HEK293T (cell line): Measurements from ENCODE around the gene USF2.
"Not testable (repeated sequence)": the region's sequence is repeated elsewhere in the genome, so short reads cannot be mapped to it uniquely, and the experiment has no call there.

Experiments used
- CTCF ChIA-PET: fragments of 350-600 bp; formaldehyde crosslinking; extraction: SDS; loops from one replicate; lab custom pipeline; 2021; ENCODE audit warnings: antibody characterized with exemption, inconsistent platforms; lab: Yijun Ruan, JAX
- POLR2A ChIA-PET: fragments of 350-600 bp; formaldehyde crosslinking; extraction: SDS; loops from one replicate; lab custom pipeline; 2020; ENCODE audit warnings: antibody characterized with exemption, inconsistent platforms; lab: Yijun Ruan, JAX
- DNase-seq: peaks from one replicate; pipeline ENCODE4 v3.0.0; 2012; ENCODE audit warnings: mixed read lengths; ENCODE audit errors: extremely low spot score
- ARNT ChIP-seq: fragments of 450-650 bp; IDR thresholded peaks from 2 replicates; pipeline ENCODE4 v1.6.1; 2017; ENCODE audit warnings: mild to moderate bottlenecking
- BHLHE40 ChIP-seq: fragments of 450-650 bp; IDR thresholded peaks from 2 replicates; pipeline ENCODE4 v1.6.1; 2016; ENCODE audit warnings: mild to moderate bottlenecking, moderate library complexity, borderline replicate concordance
- CTBP1 ChIP-seq: fragments of 450-650 bp; IDR thresholded peaks from 2 replicates; pipeline ENCODE4 v1.6.1; 2016; ENCODE audit warnings: borderline replicate concordance
- ELF4 ChIP-seq: fragments of 450-650 bp; IDR thresholded peaks from 2 replicates; pipeline ENCODE4 v1.6.1; 2017; ENCODE audit warnings: antibody characterized with exemption
- FOXA1 ChIP-seq: fragments of 450-650 bp; IDR thresholded peaks from 2 replicates; pipeline ENCODE4 v1.6.1; 2016; ENCODE audit warnings: mild to moderate bottlenecking
- FOXK2 ChIP-seq: fragments of 450-650 bp; IDR thresholded peaks from 2 replicates; pipeline ENCODE4 v1.6.1; 2016; ENCODE audit warnings: mild to moderate bottlenecking
- FOXM1 ChIP-seq: fragments of 450-650 bp; IDR thresholded peaks from 2 replicates; pipeline ENCODE4 v1.6.1; 2017; ENCODE audit warnings: mild to moderate bottlenecking, borderline replicate concordance
- HDGF ChIP-seq: fragments of 450-650 bp; IDR thresholded peaks from 2 replicates; pipeline ENCODE4 v1.6.1; 2017; ENCODE audit warnings: antibody characterized with exemption, borderline replicate concordance
- L3MBTL2 ChIP-seq: fragments of 450-650 bp; conservative IDR thresholded peaks from 2 replicates; pipeline ENCODE4 v1.6.1; 2016; ENCODE audit warnings: mild to moderate bottlenecking
- LEF1 ChIP-seq: fragments of 450-650 bp; IDR thresholded peaks from 2 replicates; pipeline ENCODE4 v1.6.1; 2017; ENCODE audit warnings: mild to moderate bottlenecking, borderline replicate concordance
- NFRKB ChIP-seq: fragments of 450-650 bp; IDR thresholded peaks from 2 replicates; pipeline ENCODE4 v1.6.1; 2016; ENCODE audit warnings: mild to moderate bottlenecking, moderate library complexity
- SP1 ChIP-seq: fragments of 450-650 bp; IDR thresholded peaks from 2 replicates; pipeline ENCODE4 v1.6.1; 2017
- SUZ12 ChIP-seq: fragments of 450-650 bp; IDR thresholded peaks from 2 replicates; pipeline ENCODE4 v1.6.1; 2016; ENCODE audit warnings: mild to moderate bottlenecking
- TARDBP ChIP-seq: fragments of 450-650 bp; IDR thresholded peaks from 2 replicates; pipeline ENCODE4 v1.6.1; 2016
- ZNF384 ChIP-seq: fragments of 450-650 bp; IDR thresholded peaks from 2 replicates; pipeline ENCODE4 v1.6.1; 2016
- TF ChIP-seq, protein P1 (sequence below): fragments of 450-650 bp; IDR thresholded peaks from 2 replicates; pipeline ENCODE4 v1.6.1; 2016

Gene USF2, protein sequence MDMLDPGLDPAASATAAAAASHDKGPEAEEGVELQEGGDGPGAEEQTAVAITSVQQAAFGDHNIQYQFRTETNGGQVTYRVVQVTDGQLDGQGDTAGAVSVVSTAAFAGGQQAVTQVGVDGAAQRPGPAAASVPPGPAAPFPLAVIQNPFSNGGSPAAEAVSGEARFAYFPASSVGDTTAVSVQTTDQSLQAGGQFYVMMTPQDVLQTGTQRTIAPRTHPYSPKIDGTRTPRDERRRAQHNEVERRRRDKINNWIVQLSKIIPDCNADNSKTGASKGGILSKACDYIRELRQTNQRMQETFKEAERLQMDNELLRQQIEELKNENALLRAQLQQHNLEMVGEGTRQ

DNA sequence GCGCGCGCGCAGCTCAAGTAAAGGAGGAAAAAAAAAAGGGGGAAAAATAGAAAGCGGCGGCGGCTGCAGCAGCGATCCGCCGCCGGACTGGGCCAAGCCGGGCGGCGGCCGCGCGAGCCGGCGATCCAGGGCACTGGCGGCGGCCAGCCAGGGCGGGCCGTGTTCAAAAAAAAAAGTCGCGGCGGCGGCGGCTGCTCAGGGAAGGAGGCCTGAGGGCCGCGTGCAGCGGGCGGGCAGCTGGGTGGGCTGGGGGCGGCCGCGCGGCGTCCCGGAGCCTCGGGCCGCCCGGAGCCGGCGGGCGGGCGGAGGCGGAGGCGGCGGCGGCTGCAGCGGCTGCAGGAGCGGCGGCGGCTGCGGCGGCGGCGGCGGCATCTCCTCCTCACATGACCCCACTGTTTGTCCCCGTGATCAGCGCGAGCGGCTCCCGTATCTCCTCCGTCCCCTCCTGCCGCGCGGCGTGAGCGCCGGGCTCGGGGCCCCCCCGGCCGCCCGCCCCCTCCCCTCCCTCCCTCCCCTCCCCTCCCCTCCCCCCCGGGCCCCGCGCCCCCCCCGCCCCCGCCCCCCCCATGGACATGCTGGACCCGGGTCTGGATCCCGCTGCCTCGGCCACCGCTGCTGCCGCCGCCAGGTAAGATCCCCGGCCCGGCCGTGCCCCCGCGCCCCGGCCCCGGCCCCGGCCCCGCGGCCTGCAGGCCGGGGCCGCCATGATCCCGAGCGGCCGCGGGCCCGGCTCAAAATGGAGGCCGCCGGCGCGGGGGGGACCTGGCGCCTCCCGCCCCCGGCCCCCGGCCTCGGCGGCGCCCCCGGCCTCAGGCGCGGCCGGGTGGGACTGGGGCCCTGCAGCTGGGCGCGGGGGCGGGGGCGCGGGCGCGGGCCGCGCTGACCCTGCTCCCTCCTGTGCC is at the start of gene USF2:
Gene USF2, plus strand, starts transcription at position 427 of the 902 bp plus-strand sequence. Its CDS starts 140 bp downstream, at position 567.
- DNase-seq, result peak; percentile 79
- peak; percentile 80; the same call in 1 of the 2 replicates for TF ChIP-seq FOXM1
- no peak for TF ChIP-seq CTBP1
- ChIA-PET CTCF (no interaction called here), POLR2A (interaction anchor here (1.5 kb wide), 1 partner anchor 127 kb away, joined by 4 read pairs; no protein-coding TSS in a partner anchor)

DNA sequence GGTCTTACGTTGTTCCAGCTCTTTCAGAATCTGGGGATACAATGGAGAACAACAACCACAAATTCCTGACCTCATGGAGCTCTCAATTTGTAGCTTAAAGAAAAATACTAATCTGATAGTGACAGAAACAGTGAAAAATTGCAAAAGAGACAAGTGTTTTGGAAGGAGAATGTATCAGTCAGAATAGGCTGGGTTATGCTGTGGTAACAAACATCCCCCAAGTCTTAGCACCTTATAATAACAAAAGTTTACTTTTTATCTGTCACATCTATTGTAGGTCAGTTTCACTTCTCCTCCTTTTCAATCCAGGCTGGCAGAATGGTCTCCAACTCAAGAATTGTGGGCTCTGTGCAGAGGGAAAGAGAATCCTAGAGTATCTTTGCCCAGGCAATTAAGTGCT is 49.8 kb upstream of the USF2 start:
- no peak for DNase-seq
- TF ChIP-seq SUZ12 (no peak), CTBP1 (no peak), SP1 (no peak), FOXM1 (no peak), ZNF384 (no peak), NFRKB (no peak), FOXA1 (no peak), FOXK2 (no peak), TARDBP (no peak), ELF4 (no peak), HDGF (no peak), BHLHE40 (no peak), L3MBTL2 (no peak), ARNT (no peak), LEF1 (no peak)
- TF ChIP-seq, protein P1, sequence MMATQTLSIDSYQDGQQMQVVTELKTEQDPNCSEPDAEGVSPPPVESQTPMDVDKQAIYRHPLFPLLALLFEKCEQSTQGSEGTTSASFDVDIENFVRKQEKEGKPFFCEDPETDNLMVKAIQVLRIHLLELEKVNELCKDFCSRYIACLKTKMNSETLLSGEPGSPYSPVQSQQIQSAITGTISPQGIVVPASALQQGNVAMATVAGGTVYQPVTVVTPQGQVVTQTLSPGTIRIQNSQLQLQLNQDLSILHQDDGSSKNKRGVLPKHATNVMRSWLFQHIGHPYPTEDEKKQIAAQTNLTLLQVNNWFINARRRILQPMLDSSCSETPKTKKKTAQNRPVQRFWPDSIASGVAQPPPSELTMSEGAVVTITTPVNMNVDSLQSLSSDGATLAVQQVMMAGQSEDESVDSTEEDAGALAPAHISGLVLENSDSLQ, result no peak
- POLR2A ChIA-PET, result no interaction called here
- CTCF ChIA-PET, result interaction anchor here (0.7 kb wide), 1 partner anchor 77 kb away, joined by 3 read pairs; no protein-coding TSS in a partner anchor

DNA sequence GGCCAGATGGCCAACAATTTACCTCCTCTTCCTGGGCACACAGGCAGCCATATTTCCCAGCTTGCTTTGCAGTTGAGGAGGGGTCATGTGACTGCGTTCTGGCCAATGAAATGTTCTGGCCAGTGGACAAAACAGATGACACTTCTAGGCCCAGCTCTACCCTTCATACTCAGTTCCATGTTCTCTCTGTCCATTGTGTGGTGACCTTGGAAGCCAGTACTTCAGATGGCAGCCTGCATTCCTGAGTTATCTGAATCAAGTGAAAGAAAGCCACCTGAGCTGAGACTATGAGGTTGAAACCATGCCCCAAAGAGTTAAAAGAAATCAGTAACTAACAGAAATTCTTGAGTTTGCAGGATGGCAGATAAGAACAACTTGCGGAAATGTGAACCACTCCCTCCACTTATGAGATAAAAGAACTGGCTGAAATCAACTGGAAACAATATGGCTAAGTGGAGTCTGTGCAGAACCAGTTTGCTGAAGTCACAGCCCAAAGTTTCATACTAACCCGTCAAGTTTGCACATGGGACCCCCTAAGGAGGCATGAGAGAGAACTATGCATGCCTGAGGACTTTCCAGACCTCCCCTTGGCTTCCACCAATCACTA is 48.3 kb upstream of the USF2 start:
- DNase-seq, result no peak
- CTCF ChIA-PET, result no interaction called here
- TF ChIP-seq FOXM1, result no peak
- no peak for TF ChIP-seq LEF1
- no peak for TF ChIP-seq TARDBP
- TF ChIP-seq BHLHE40, result no peak
- TF ChIP-seq CTBP1, result no peak
- TF ChIP-seq ARNT, result no peak
- TF ChIP-seq FOXA1, result no peak
- TF ChIP-seq ELF4, result no peak
- TF ChIP-seq SUZ12, result no peak
- TF ChIP-seq, protein P1, result no peak
- no peak for TF ChIP-seq HDGF
- TF ChIP-seq L3MBTL2, result no peak
- TF ChIP-seq SP1, result no peak
- no peak for TF ChIP-seq ZNF384
- TF ChIP-seq NFRKB, result no peak
- no peak for TF ChIP-seq FOXK2
- POLR2A ChIA-PET, result no interaction called here

DNA sequence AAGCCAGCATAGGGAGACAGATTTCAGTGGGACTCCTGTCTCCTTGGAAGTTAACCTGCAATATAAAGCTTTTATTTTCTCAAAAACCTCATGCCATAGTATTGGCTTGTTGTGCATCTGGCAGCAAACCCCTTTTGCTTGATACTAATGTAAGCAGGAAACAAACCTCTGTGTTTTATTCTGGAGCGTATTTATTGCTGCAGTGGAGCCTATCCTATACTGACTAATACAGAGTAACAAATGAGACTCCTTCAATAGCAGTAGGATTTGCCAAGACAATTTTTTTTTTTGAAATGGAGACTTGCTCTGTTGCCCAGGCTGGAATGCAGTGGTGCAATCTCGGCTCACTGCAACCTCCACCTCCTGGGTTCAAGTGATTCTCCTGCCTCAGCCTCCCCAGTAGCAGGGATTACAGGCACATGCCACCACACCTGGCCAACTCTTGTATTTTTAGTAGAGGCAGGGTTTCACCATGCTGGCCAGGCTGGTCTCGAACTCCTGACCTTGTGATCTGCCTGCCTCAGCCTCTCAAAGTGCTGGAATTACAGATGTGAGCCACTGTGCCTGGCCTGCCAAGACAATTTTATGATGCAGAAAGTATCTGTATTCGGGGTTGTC is 47.7 kb upstream of the USF2 start:
- CTCF ChIA-PET, POLR2A ChIA-PET: not testable (repeated sequence)

DNA sequence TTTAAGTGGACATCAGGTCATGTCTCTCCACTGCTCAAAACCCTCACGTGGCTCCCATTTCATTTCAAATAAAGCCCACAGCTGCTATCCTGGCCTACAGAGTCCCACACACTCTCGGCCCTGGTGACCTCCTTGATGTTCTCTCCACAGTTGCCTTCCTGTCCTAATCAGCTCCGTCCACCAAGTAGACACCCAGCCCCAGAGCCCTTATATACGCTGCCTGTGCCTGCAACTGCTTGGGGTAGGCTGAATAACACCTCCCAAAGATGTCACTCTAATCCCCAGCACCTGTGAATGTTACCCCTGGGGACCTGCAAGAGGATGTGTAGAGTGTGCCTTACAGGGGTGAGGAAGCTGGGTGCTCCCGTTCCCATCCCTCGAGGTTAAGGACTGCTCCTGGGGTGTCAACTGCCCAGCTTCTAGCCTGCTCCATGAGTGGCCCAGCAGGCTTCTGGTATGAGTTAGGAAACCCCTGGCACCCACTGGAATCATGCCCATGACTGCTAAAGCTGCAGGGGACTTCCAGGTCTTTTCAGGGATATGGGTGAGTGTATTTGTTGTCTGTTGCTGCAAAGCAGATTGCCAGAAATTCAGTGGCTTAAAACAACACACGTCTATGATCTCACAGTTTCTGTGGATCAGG is 46.3 kb upstream of the USF2 start:
- CTCF ChIA-PET, result no interaction called here
- POLR2A ChIA-PET, result no interaction called here
- no peak for TF ChIP-seq SP1
- DNase-seq, result no peak

More for the DNA sequence above, 47.7 kb upstream of the USF2 start:
- not testable (repeated sequence) for DNase-seq

DNA sequence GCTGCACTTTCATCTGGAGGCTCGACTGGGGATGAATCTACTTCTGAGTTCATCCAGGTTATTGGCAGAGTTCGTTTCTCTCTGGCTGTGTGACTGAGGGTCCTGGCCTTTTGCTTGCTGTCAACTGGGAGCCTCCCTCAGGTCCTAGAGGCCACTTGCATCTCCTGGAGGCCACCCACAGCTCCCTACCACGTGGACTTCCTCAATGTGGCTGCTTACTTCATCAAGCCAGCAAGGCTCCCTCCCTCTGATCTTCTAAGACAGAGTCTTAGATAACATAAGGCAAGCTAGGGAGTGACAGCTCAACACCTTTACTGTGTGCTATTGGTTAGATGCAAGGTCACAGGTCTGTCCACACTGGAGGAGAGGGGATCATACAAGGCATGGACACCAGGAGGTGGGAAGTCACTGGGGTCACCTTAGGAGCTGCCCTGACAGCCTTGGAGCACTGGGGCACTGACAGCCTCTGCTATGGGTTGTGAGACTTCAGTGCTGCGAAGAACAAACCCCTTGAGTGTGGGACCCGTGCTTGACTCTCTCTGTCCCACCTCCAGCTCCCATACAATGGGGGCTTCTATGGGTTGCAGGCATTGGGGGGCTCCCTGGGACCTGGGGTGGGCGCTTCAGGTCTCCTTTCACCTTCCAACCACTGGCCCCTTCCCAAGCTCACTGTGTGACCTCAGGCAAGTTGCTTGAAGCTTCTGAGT is 45.5 kb upstream of the USF2 start:
- TF ChIP-seq FOXM1, result no peak
- TF ChIP-seq HDGF, result no peak
- TF ChIP-seq NFRKB, result no peak
- TF ChIP-seq FOXK2, result no peak
- TF ChIP-seq BHLHE40, result no peak
- TF ChIP-seq ELF4, result no peak
- TF ChIP-seq ZNF384, result no peak
- no peak for TF ChIP-seq FOXA1
- no peak for TF ChIP-seq TARDBP
- TF ChIP-seq, protein P1, result no peak
- no peak for TF ChIP-seq CTBP1
- TF ChIP-seq LEF1, result no peak
- no peak for TF ChIP-seq SP1
- no peak for TF ChIP-seq ARNT
- TF ChIP-seq L3MBTL2, result no peak
- no peak for TF ChIP-seq SUZ12
- no peak for DNase-seq
- ChIA-PET POLR2A (no interaction called here), CTCF (no interaction called here)
